Mucosa of gallbladder (tissue), 1 donor: ENCODE results near the gene ICAM2. TPM values are rescaled to one million over a fixed set of nuclear protein-coding genes. Genes with fewer than 3 reads are reported as not detected.
A peak's percentile ranks its signal among the peaks of the same experiment; 100 is the strongest.
"Not testable (repeated sequence)": the region's sequence is repeated elsewhere in the genome, so short reads cannot be mapped to it uniquely, and the experiment has no call there.

Experiments
- DNase-seq: peaks from one replicate; pipeline ENCODE4 v3.0.0-alpha.2; 2020; ENCODE audit warnings: low spot score
- total RNA-seq: library from RNA; stranded (reverse); gene quantifications from one replicate; pipeline ENCODE4 v1.2.1, GENCODE V29; 2021
- donor health status: DM: no; HTN: no; CAD: no.

The ICAM2 gene
- total RNA-seq, 1 donor from 2014 or later = 14.8 TPM

GRCh38 chr17:63997341-63998048, 22.9 kb downstream of the ICAM2 start:
- DNase-seq = no peak

- no peak for DNase-seq
Observed at GRCh38 chr17:63996430-63997182, 23.8 kb downstream of the ICAM2 start.

DNA sequence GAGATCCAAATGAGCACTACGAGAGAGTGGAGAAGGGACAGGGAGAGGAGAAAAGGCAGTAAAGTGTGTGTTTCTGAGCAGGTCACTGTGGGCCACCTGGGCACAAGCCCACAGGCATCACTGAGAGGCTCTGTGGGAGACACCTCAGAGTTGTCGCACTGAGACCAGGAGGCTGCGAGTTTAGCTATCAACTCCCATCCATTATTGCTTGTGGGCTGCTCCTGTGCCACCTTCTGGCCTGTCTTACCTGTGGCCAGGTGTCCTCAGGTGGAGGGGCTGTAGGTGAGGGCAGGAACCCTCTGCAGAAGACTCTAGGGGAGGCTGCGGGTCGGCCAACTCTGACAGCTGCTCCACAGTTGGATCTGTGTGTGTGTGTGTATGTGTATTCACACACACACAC, 24.8 kb downstream of the ICAM2 start:
- DNase-seq = no peak

GRCh38 chr17:63993368-63993985, 27.0 kb downstream of the ICAM2 start:
- no peak for DNase-seq

DNA sequence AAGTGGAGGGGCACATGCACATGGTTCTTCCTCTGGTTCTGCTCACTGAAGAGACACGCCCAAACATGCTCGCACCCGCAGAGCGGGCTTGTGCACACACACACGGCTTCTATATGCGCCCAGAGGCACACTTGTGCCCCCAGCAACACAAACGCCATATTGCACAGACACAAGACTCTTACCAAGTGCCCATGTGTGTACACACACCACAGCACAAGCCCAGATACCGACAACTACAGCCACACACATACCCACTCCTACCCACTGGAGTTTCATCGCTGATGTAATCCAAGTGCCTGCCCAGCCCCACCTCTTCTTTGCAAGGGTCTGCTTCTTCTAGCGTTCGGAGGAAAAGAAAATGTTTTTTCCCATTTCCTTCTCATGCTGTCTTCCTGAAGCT, 28.8 kb downstream of the ICAM2 start:
- no peak for DNase-seq

DNA sequence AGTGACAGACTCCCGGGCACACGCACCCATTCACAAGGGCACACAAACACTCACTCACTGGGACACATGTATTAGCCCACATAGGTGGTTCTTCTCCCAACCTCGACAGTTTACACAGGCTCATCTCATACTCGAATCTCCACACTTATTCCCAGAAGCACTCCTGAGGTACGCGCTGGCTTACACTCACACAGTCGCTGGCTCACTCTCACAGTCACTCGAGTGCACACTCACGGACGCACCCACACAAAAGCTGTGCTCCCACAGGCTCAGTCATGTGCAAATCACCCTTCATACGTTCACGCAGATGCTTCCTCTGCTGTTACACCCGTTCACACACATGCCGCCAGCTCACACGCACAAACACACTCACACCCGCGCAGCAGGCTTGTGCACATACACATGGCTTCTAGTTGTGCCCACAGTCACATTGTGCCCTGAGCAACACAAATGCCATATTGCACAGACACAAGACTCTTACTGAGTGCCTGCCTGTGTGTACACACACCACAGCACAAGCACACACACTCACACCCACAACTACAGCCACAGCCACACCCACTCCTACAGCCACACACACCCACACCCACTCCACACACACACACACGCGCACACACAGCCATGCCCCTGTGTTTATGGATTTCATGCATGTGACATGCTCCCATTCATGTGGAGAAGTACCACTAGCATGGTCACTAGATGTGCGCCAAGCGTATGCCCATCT, 30.6 kb downstream of the ICAM2 start:
- no peak for DNase-seq

DNA sequence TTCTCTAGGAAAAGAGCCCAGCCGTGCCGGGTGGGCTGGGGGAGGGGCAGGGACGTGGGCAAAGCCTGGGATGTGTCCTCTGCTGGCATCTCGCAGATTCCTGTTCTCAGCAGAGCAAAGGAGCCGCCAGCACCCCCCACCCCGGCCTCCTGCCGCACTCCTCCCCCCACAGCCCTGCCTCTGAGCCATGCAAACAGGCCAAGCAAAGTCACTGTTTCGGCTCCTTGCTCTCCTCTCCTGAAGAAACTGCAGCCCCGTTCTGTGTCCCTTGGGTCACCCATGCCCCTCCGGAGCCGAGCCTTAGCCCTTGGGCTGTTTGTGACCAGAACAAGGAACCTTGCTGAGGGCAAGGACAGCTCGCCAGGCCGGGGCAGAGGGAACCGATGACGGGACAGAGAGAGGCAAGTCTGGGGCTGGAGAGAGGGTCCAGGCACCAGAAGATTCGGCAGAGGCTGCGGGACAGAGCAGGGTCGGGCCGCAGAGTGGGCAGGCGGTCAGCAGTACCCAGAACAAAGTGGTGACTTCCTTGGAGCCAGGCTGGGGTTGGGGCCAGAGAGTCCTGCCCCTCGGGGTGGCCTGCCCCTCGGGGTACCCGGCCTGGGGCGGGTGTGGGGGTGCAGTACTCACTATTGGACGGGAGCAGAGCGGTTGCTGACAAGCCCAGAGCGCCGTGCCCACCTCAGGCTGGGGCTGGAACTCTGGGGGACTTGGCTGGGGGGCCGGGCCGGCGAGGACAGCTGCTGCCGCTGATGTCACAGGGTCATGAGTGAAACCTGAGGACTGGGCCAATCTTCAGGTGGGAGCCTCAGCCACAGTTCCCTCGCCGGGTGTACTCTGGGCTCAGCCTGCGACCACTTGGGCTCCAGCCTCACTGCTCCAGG, 31.5 kb downstream of the ICAM2 start:
- peak; percentile 38 for DNase-seq

DNA sequence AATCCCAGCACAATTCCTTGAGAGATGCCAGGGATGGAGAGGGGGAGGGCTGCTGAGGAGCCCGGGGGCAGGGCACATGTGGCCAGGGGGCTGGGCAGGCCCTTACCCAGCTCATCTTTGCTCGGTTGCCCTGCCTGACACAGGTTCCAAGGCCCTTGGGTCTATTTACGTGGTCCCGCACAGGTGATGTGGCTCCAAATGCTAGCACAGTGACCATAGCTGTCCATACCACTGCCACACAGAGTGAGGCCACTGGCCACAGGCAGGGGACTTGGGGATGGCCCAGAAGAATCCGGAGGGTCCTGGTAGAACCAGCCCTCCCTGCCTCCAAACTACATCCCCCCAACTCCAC, 32.3 kb downstream of the ICAM2 start:
- no peak for DNase-seq

DNA sequence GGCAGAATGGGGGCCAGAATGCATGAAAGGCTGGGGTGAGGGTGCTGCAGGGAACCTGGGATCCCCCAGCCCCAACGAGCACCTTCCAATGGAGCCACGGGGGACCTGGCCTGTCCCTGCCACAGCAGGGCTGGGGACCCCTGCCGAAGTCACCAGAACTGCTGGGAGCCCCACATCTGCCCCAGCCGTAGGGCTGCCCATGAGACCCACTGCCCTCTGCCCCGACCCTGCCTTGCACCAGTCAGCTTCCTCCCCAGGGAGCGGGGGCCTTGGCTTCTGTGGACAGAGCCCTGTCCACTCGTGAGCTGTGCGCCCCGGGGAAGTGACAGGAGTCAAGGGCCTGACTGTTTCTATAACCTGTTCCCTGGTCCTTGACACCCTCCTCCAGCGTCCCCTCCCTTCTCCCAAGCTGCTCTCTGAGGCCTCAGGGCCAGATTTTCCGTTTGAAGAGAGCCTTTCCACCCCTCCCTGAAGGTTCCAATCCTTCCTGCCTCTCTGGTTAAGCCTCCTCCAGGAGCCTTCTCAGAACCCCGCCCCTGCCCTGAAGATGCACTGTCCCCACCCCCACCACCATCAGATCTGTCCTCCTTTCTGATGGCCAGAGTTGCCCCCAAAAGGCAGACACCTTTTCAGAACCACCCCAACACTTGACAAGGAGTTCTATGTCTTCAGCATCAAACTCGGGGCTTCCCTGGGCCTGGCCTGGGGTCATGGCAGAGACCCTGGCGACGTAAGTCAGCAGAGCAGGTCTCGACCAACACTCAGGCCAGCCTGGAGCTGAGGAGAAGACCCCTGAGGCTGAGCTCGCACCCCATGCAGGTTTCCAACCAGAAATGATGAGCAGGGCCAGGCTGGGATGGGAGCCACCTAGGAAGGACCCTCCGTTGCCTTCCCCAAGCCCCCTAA, 33.0 kb downstream of the ICAM2 start:
- DNase-seq = no peak

DNA sequence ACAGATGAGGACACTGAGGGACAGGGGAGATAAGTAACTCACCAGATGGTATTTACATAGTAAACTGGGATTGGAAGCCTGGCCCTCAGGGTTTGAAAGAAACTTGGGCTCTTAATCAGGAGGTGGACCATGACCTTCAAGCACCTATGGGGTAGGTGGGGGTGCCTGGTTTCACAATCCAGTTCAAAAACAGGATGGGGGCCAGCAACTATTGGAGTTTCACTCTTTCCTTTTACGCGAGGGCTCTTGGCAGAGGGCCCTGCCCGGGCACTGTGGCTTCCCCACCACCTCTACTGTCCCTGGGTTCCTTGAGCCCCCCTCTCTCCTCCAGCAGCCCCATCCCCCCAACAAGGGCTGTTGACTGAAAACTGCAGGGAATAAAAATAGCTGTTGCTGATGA, 33.6 kb downstream of the ICAM2 start:
- DNase-seq = no peak

- no peak for DNase-seq
Observed at GRCh38 chr17:63985387-63986140, 34.9 kb downstream of the ICAM2 start.

- peak; percentile 74 for DNase-seq
Observed at GRCh38 chr17:63984651-63985386, 35.6 kb downstream of the ICAM2 start.

GRCh38 chr17:63984236-63984635, 36.2 kb downstream of the ICAM2 start:
- DNase-seq = no peak

- no peak for DNase-seq
Observed at GRCh38 chr17:63983320-63983719, 37.1 kb downstream of the ICAM2 start.

DNA sequence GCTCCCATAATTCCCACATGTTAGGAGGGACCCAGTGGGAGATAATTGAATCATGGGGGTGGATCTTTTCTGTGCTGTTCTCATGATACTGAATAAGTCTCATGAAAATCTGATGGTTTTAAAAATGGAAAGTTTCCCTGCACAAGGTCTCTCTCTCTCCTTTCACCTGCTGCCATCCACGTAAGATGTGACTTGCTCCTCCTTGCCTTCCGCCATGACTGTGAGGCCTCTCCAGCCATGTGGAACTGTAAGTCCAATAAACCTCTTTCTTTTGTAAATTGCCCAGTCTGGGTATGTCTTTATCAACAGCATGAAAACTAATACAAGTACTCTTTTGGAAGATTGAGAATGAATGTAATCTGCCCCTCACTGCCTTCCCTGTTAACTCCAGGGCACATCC, 37.8 kb downstream of the ICAM2 start:
- not testable (repeated sequence) for DNase-seq

DNA sequence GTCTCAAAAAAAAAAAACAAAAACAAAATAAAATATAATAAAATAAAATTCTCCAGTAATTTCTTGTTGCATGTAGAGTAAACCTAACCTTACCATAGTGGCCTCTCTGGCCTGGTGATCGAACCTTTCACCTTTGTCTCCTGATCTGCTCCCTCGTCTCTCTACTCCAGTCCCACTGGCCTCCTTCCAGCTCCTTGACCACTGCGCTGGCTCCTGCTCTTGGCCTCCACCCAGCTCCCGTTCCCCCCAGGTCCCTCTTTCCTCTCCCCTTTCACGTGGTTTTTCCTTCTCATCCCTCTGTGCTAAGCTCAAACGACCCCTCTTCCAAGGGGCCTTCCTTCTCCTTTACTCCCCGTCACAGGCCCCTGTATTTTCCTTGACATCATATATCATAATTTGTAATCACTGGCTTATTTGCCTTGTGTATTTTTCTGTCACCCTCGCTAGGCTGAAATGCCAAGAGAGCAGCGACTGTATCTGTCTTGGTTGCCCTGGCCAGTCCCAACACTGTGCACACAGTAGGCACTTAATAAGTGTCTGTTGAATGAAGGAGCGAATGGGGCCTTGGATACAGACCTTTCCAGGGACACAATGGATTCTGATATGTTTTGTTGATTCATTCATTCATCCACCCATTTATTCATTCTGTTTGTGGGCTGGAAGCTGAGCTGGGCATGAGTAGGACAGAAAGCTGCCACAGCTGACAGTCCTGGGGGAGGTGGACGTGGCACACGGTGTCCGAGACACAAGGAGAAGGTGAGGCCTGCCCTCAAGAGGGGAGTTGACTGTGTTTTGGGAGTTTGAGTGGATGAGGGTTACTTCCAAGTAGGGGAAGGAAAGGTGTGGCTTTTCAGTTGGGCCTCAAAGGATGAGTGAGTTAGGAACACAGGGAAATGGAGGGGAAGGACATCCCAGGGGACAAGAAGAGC, 41.9 kb downstream of the ICAM2 start:
- no peak for DNase-seq

DNA sequence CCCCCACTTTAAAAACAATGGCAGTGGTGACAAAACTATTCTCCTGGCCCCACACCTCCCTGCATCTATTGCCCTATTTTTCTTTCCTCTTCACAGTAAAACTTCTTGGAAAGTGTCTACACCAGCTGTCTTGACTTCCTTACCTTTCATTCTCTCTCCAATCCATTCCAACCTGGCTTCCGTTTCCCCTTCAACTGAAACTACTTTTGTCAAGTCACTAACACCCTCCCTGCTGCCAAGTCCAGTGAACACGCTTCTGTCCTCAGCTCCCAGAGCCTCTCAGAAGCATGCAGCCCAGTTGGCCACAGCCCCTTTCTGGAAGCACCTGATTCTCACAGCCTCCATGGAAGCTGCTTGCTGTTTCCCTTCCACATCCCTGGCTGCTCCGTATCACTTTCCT, 43.7 kb downstream of the ICAM2 start:
- DNase-seq = no peak
